GM12872 (cell line): ENCODE results near the gene ANG.

Experiments
- CTCF ChIP-seq: IDR thresholded peaks from 3 replicates; pipeline ENCODE4 v1.5.1; 2011; ENCODE audit warnings: low read depth, mild to moderate bottlenecking, low read length, moderate library complexity; ENCODE audit not compliant: insufficient read depth

The ANG gene

GRCh38 chr14:20688167-20688839, at the start of gene ANG:
Gene ANG, plus strand, starts transcription at chr14:20688764. Its CDS starts 4,801 bp downstream, at chr14:20693565.
- no peak for TF ChIP-seq CTCF

DNA sequence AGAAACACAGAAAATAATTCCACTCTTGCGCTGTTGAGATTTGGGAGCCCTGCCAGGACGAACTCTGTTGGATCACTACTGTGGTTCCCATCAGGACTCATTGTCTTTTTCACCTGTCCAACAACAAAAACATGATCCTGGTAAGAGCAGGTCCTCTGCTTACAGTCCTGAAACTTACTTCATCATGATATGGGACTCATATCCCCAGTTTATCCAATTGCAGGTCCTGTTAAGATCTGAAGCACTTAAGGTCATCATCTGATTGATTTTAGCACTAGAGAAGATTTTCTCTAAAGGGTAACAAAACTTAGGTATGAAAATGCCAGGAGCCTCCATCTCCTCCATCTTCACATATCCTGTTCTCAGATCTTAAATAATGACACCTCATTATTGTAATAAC, 47.0 kb upstream of the ANG start, which contains the start of gene OR6S1:
OR6S1 (minus strand) TSS at position 101 of the 400 bp plus-strand sequence; CDS start at position 101, 0 bp downstream.
- no peak for TF ChIP-seq CTCF

DNA sequence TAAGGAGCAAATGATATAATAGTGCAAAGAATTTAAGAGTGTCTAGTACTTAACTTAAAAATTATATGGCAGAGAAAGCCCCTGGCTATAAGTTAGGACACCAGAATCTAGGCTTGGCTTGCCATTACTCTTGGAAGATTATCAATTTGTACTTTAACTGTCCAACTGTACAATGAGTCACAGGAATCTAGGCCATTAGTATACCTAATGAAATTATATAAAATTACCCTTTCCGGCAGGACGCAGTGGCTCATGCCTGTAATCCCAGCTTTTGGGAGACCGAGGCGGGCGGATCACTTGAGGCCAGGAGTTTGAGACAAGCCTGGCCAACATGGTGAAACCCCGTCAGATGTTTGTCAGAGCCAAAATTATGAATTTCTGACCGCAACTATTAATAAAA, 46.4 kb upstream of the ANG start:
- TF ChIP-seq CTCF, result no peak

DNA sequence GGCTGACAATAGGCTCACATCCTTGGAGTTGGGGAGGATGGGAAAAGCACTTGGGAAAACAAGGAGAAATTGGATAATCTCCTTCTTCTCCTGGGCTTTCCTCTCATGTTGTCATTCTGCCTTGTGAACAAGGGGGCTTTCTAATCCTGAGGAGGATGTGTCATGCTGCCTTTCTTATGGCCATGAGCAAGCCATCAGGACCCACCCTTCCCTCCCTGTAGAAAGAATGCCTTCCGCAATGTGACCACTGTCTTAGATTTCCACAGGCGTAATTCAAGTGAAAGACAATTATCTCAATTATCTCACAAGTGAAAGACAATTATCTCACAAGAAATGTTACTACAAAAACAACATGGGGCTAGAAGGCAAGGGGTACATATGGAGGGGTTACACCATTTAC, 44.0 kb upstream of the ANG start:
- no peak for TF ChIP-seq CTCF

- TF ChIP-seq CTCF, result no peak
These were observed 43.1 kb upstream of the ANG start for GRCh38 chr14:20645481-20645880.

GRCh38 chr14:20652996-20653975, 35.3 kb upstream of the ANG start:
- no peak for TF ChIP-seq CTCF

GRCh38 chr14:20655851-20656250, 32.7 kb upstream of the ANG start:
- peak; percentile 32; the same call in 1 of the 3 replicates for TF ChIP-seq CTCF
